ENCODE measurements around the gene DOCK4.

- no peak for TF ChIP-seq CTCF (conservative IDR thresholded peaks at IDR 0.05)
- no peak for TF ChIP-seq ZFX (IDR thresholded peaks at IDR 0.05)
Measured at GRCh38 chr7:112086496-112087254, 119.5 kb downstream of the DOCK4 start.

All from C4-2B (cell line).